ACC112 (cell line): ENCODE measurements around the gene MED13L.

Source experiments
- H2AFZ ChIP-seq: fragments of 200-600 bp; sonication (generic); one replicate; pipeline ENCODE4 v1.6.0; 2017; ENCODE audit warnings: antibody characterized with exemption, low read length; ENCODE audit not compliant: unreplicated experiment
- H3K27ac ChIP-seq: fragments of 200-600 bp; sonication (generic); 2 replicates; pipeline ENCODE4 v1.5.1; 2014; ENCODE audit warnings: low read depth, mild to moderate bottlenecking, antibody characterized with exemption, low read length, moderate library complexity
- H3K27me3 ChIP-seq: fragments of 200-600 bp; sonication (generic); 2 replicates; pipeline ENCODE4 v1.6.1; 2014; ENCODE audit warnings: mild to moderate bottlenecking, antibody characterized with exemption, low read length, moderate library complexity, mixed read lengths; ENCODE audit not compliant: insufficient read depth
- H3K36me3 ChIP-seq: fragments of 200-600 bp; sonication (generic); 2 replicates; pipeline ENCODE4 v1.6.1; 2016; ENCODE audit warnings: mild to moderate bottlenecking, antibody characterized with exemption, low read length, moderate library complexity, mixed read lengths; ENCODE audit not compliant: insufficient read depth
- H3K4me1 ChIP-seq: fragments of 200-600 bp; sonication (generic); one replicate; pipeline ENCODE4 v1.6.1; 2016; ENCODE audit warnings: low read length, mixed read lengths; ENCODE audit not compliant: insufficient read depth, unreplicated experiment, control insufficient read depth
- H3K4me3 ChIP-seq: fragments of 200-600 bp; sonication (generic); 2 replicates; pipeline ENCODE4 v1.5.1; 2014; ENCODE audit warnings: mild to moderate bottlenecking, low read depth, low read length
- H3K79me2 ChIP-seq: fragments of 200-600 bp; sonication (generic); one replicate; pipeline ENCODE4 v1.6.0; 2016; ENCODE audit warnings: low read length; ENCODE audit not compliant: control insufficient read depth, unreplicated experiment, insufficient read depth

MED13L gene

DNA sequence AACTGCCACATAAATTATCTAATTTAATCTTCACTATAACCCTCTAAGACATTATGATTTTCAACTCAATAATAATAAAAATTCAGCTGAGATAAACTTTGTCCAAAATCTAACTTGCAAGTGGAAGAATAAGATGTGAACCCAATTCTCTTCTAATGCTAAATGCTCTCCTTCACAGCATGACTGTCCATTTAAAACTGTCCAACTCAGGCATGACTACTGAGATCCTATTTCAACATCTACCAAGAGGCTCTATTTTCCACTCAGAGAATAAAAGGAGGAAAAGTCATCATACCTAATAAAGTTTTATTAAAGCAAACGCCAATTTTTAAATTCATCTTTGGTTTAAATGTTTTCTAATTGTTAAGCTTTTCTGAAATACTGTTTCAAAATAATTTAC lies 183.6 kb downstream of the MED13L start:
- no peak overlapping the region for H3K27ac ChIP-seq
- no peaks in the 10 kb centered on the region for H3K27me3 ChIP-seq
- H3K36me3 ChIP-seq = 0 out of 2 replicates have a peak, but pooled peaks cover 3% of the 10 kb centered on the region
- H2AFZ ChIP-seq = no peak overlapping the region
- peaks cover 5% of the 10 kb centered on the region for H3K4me1 ChIP-seq
- peaks cover 35% of the 10 kb centered on the region for H3K79me2 ChIP-seq
- no peak overlapping the region for H3K4me3 ChIP-seq

DNA sequence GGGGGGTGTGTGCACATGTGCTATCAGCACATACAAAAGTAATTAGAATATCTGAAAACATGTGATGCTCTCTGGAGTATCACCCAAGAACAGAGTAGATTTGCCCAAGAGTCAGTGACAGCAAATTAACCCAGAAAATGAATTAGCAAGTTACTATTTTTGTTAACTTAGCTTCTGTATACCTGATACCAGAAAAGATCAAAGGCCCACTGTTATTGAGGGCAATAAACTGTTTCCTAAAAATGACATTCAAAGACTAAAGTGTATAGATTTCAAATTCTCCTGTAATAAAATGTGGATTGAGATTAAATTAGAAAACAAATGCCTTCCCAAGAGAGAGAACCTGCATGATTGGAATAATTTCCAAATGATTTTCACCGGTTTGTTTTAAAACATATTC lies 184.7 kb downstream of the MED13L start:
- peaks cover 38% of the 10 kb centered on the region for H3K79me2 ChIP-seq

GRCh38 chr12:116092162-116092561 lies 185.3 kb downstream of the MED13L start:
- Histone ChIP-seq H3K4me1 (peaks cover 5% of the 10 kb centered on the region), H3K4me3 (no peak overlapping the region), H2AFZ (no peak overlapping the region), H3K27me3 (no peaks in the 10 kb centered on the region), H3K27ac (no peak overlapping the region), H3K79me2 (peaks cover 42% of the 10 kb centered on the region), H3K36me3 (0 out of 2 replicates have a peak, but pooled peaks cover 3% of the 10 kb centered on the region)

More for the DNA sequence above, 184.7 kb downstream of the MED13L start:
- no peak overlapping the region for H3K4me3 ChIP-seq
- H3K27me3 ChIP-seq = no peaks in the 10 kb centered on the region
- 0 out of 2 replicates have a peak, but pooled peaks cover 3% of the 10 kb centered on the region for H3K36me3 ChIP-seq
- H2AFZ ChIP-seq = no peak overlapping the region
- H3K4me1 ChIP-seq = peaks cover 5% of the 10 kb centered on the region
- H3K27ac ChIP-seq = no peak overlapping the region

GRCh38 chr12:116091579-116091978 lies 185.9 kb downstream of the MED13L start:
- H3K79me2 ChIP-seq = peaks cover 43% of the 10 kb centered on the region
- peaks cover 5% of the 10 kb centered on the region for H3K4me1 ChIP-seq
- no peaks in the 10 kb centered on the region for H3K27me3 ChIP-seq
- no peak overlapping the region for H3K4me3 ChIP-seq
- H2AFZ ChIP-seq = no peak overlapping the region
- no peak overlapping the region for H3K27ac ChIP-seq
- H3K36me3 ChIP-seq = 0 out of 2 replicates have a peak, but pooled peaks cover 3% of the 10 kb centered on the region

- peaks cover 49% of the 10 kb centered on the region for H3K79me2 ChIP-seq
Measured at GRCh38 chr12:116090516-116090915, 187.0 kb downstream of the MED13L start.

DNA sequence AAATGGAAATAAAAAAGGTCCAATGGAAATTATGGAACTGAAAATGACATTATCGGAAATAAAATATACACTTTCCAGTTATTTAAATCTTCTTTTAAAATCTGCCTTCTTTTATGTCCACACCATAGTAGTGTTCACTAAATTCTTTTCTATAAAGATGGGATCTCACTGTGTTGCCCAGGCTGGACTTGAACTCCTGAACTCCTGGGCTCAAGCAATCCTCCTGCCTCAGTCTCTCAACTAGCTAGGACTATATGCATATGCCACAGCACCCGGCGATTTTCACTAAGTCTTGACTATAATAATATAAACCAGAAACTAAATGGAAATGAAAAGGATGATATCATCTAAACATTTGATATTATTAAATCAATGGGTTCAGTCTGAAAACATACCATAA lies 188.4 kb downstream of the MED13L start:
- Histone ChIP-seq H2AFZ (no peak overlapping the region), H3K36me3 (peaks cover 2% of the 10 kb centered on the region; the same call in 1 of the 2 replicates), H3K4me1 (peaks cover 5% of the 10 kb centered on the region), H3K4me3 (no peak overlapping the region), H3K79me2 (peaks cover 49% of the 10 kb centered on the region), H3K27me3 (no peaks in the 10 kb centered on the region), H3K27ac (no peak overlapping the region)

More at GRCh38 chr12:116090516-116090915, 187.0 kb downstream of the MED13L start:
- Histone ChIP-seq H3K4me1 (peaks cover 5% of the 10 kb centered on the region), H3K4me3 (no peak overlapping the region), H3K27me3 (no peaks in the 10 kb centered on the region), H3K27ac (no peak overlapping the region), H3K36me3 (no peaks in the 10 kb centered on the region), H2AFZ (no peak overlapping the region)

- peaks cover 7% of the 10 kb centered on the region; the same call in 1 of the 2 replicates for H3K36me3 ChIP-seq
- peaks cover 54% of the 10 kb centered on the region for H3K79me2 ChIP-seq
- H3K27me3 ChIP-seq = no peaks in the 10 kb centered on the region
- no peak overlapping the region for H2AFZ ChIP-seq
- no peak overlapping the region for H3K27ac ChIP-seq
- peaks cover 5% of the 10 kb centered on the region for H3K4me1 ChIP-seq
- H3K4me3 ChIP-seq = no peak overlapping the region
Measured at GRCh38 chr12:116087962-116088361, 189.5 kb downstream of the MED13L start.

DNA sequence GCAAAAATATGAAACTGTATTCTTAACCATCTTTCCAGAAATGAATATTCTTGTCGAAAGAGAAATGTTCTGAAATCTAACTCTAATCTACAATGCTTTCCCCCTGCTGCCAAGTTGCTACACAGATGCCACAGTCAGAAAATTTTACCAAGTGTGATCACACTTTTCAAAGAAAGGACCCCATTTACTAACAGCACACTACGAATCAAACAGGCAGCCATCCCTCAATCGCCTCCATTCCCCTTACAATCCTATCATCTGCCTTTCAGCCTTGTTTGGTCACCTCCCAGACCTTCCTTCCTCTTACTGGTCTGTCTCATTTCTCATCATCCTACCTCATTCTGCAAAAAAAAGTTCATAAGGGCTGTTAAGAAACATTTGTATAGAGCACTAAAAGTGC lies 190.1 kb downstream of the MED13L start:
- Histone ChIP-seq H3K27me3 (no peaks in the 10 kb centered on the region), H3K4me1 (peaks cover 5% of the 10 kb centered on the region), H3K4me3 (no peak overlapping the region), H3K27ac (no peak overlapping the region), H2AFZ (no peak overlapping the region), H3K36me3 (peaks cover 7% of the 10 kb centered on the region; the same call in 1 of the 2 replicates), H3K79me2 (peaks cover 54% of the 10 kb centered on the region)

DNA sequence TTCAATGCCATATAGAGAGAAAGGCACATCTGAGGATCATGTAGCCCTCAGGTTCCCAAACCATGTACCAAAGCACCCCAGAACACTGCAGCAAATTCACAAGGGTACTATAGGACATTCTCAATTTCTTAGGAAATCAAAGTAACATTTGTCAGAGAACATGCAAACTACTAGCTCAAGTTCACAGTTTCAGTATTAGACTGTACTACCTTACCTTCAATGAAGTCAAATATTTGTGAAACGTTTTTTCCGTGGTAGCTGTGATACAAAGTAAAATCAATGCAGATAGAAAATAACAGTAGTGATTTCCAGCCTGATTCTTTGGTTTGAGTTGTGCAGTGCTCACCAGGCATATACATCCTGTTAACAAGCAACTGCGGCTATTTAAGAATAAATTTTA lies 197.1 kb downstream of the MED13L start:
- H3K79me2 ChIP-seq = peaks cover 16% of the 10 kb centered on the region

GRCh38 chr12:116078396-116078795 lies 199.1 kb downstream of the MED13L start:
- no peak overlapping the region for H3K4me3 ChIP-seq
- H3K4me1 ChIP-seq = peaks cover 8% of the 10 kb centered on the region
- H3K79me2 ChIP-seq = peaks cover 22% of the 10 kb centered on the region
- no peaks in the 10 kb centered on the region for H3K36me3 ChIP-seq
- no peaks in the 10 kb centered on the region for H3K27me3 ChIP-seq
- H3K27ac ChIP-seq = no peak overlapping the region
- no peak overlapping the region for H2AFZ ChIP-seq

More for the DNA sequence above, 197.1 kb downstream of the MED13L start:
- H3K27me3 ChIP-seq = no peaks in the 10 kb centered on the region
- peaks cover 7% of the 10 kb centered on the region; the same call in 1 of the 2 replicates for H3K36me3 ChIP-seq
- H3K4me3 ChIP-seq = no peak overlapping the region
- H3K4me1 ChIP-seq = peaks cover 5% of the 10 kb centered on the region
- no peak overlapping the region for H3K27ac ChIP-seq
- no peak overlapping the region for H2AFZ ChIP-seq

DNA sequence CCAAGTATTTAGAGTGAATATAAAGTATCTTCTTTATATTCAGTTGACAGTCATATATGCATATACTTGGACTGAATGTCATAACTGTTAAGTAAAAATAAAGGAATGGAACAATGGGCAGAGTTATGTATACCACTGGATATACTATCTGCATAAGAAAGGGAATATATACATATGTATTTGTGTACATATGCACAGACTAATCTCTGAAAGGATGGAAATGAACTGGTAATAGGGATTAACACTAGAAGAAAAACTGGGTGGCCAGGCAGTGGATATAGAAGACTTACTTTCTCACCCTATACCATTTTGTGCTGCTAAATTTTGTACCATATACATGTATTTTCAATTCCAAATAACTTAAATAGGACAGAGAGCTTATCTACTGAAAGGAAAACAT lies 200.1 kb downstream of the MED13L start:
- Histone ChIP-seq H2AFZ (no peak overlapping the region), H3K4me3 (no peak overlapping the region), H3K27me3 (no peaks in the 10 kb centered on the region), H3K4me1 (peaks cover 8% of the 10 kb centered on the region), H3K79me2 (peaks cover 25% of the 10 kb centered on the region), H3K27ac (no peak overlapping the region), H3K36me3 (no peaks in the 10 kb centered on the region)
